Measurements from ENCODE around the gene SPRTN. TPM values are rescaled to one million over a fixed set of nuclear protein-coding genes. Genes with fewer than 3 reads are reported as not detected.

Gene SPRTN
- total and polyA plus RNA-seq, 2 donors (not counting 1 experiment from before 2014, with no cell fraction given), result 3.5 to 13.4 TPM

- peaks cover 72% of the 10 kb centered on the region for H3K4me1 Mint-ChIP-seq
- DNase-seq, result no peak
- POLR2A ChIA-PET, result no interaction called here
- Histone ChIP-seq H3K36me3 (replicated peaks in 1 of 2; ENCODE audit: control extremely low read depth in 1 of 2, control insufficient read depth in 1 of 2, extremely low read depth in 1 of 2, insufficient read depth in 2 of 2, low read length in 1 of 2) (peaks cover 6% of the 10 kb centered on the region in 2 experiments), H2AFZ (ENCODE audit: insufficient read depth, low read depth, low read length, poor library complexity, severe bottlenecking) (no peak overlapping the region), H3K4me1 (ENCODE audit: control insufficient read depth in 2 of 2, insufficient read depth in 2 of 2, low read length in 2 of 2) (peaks cover 46 to 54% of the 10 kb centered on the region in 2 donors), H3K27ac (ENCODE audit: low read length in 2 of 2) (peak overlapping the region in 1 of 2 donors; percentile 37), H3K4me2 (replicated peaks; ENCODE audit: low read depth, low read length, poor library complexity, severe bottlenecking) (peak overlapping the region; percentile 88), H3K9ac (ENCODE audit: low read length) (peak overlapping the region; percentile 45), H3K27me3 (replicated peaks in 1 of 4; ENCODE audit: control extremely low read depth in 1 of 4, control insufficient read depth in 3 of 4, insufficient read depth in 4 of 4, low read length in 3 of 4) (no peaks in the 10 kb centered on the region), H3K4me3 (ENCODE audit: control extremely low read depth in 1 of 5, extremely low read depth in 1 of 5, insufficient read depth in 1 of 5, low read depth in 2 of 5, low read length in 4 of 5) (peak overlapping the region in 1 of 5 experiments; percentile 25), H3K79me2 (ENCODE audit: control insufficient read depth, insufficient read depth, low read length) (peaks cover 71% of the 10 kb centered on the region), H3K9me3 (ENCODE audit: control extremely low read depth in 1 of 3, control insufficient read depth in 2 of 3, insufficient read depth in 1 of 3, low read length in 2 of 3) (peaks cover 0 to 10% (median 0%) of the 10 kb centered on the region in 3 donors), H4K20me1 (ENCODE audit: control insufficient read depth, insufficient read depth, low read length, poor library complexity, severe bottlenecking) (peaks cover 40% of the 10 kb centered on the region)
- WGBS (ENCODE audit: insufficient coverage), result no CpG with 5 or more reads among the region's 6 CpGs
- peak overlapping the region; percentile 51 for H3K4me3 Mint-ChIP-seq
- intact Hi-C loops (cut with micrococcal nuclease), result no loop called here
- TF ChIP-seq CTCF (IDR thresholded peaks at IDR 0.05), result no peak
- no peak for TF ChIP-seq EZH2 (IDR thresholded peaks at IDR 0.05; ENCODE audit: borderline replicate concordance, insufficient read depth, low read depth, low read length, poor library complexity, severe bottlenecking)
- H3K27ac Mint-ChIP-seq, result no peak overlapping the region
- H3K9me3 Mint-ChIP-seq (ENCODE audit: insufficient read depth), result no peaks in the 10 kb centered on the region
- ATAC-seq (ENCODE audit: low read depth), result no peak
- CTCF ChIA-PET, result interaction anchor here (1.4 kb wide), 1 partner anchor 268 kb away, joined by 3 read pairs; no protein-coding TSS in a partner anchor
- peaks cover 3% of the 10 kb centered on the region for H3K27me3 Mint-ChIP-seq
These were observed 3.1 kb upstream of the SPRTN start for GRCh38 chr1:231334952-231335351.

GRCh38 chr1:231335663-231336602 is 2.2 kb upstream of the SPRTN start:
- H3K4me2 ChIP-seq (replicated peaks; ENCODE audit: low read depth, low read length, poor library complexity, severe bottlenecking), result peak overlapping the region; percentile 88
- H3K27ac Mint-ChIP-seq, result peak overlapping the region; percentile 15
- peaks cover 32% of the 10 kb centered on the region for H4K20me1 ChIP-seq (ENCODE audit: control insufficient read depth, insufficient read depth, low read length, poor library complexity, severe bottlenecking)
- no peak overlapping the region for H3K27ac ChIP-seq (ENCODE audit: low read length in 2 of 2)
- peak overlapping the region; percentile 2 to 96 (median 92) for H3K4me3 ChIP-seq (ENCODE audit: control extremely low read depth in 1 of 5, extremely low read depth in 1 of 5, insufficient read depth in 1 of 5, low read depth in 2 of 5, low read length in 4 of 5)
- CTCF ChIA-PET, result interaction anchor here (0.9 to 1.2 kb wide), 2 partner anchors 20 to 21 kb away, joined by 3 read pairs; no protein-coding TSS in a partner anchor
- no peaks in the 10 kb centered on the region for H3K27me3 ChIP-seq (replicated peaks in 1 of 4; ENCODE audit: control extremely low read depth in 1 of 4, control insufficient read depth in 3 of 4, insufficient read depth in 4 of 4, low read length in 3 of 4)
- H3K27me3 Mint-ChIP-seq, result peaks cover 3% of the 10 kb centered on the region
- H3K9me3 Mint-ChIP-seq (ENCODE audit: insufficient read depth), result no peaks in the 10 kb centered on the region
- H3K36me3 ChIP-seq (replicated peaks in 1 of 2; ENCODE audit: control extremely low read depth in 1 of 2, control insufficient read depth in 1 of 2, extremely low read depth in 1 of 2, insufficient read depth in 2 of 2, low read length in 1 of 2), result peaks cover 6% of the 10 kb centered on the region in 2 experiments
- intact Hi-C loops (cut with micrococcal nuclease), result no loop called here
- H3K4me3 Mint-ChIP-seq, result peak overlapping the region; percentile 99
- peaks cover 46 to 54% of the 10 kb centered on the region in 2 donors for H3K4me1 ChIP-seq (ENCODE audit: control insufficient read depth in 2 of 2, insufficient read depth in 2 of 2, low read length in 2 of 2)
- ATAC-seq (ENCODE audit: low read depth) (no peak), DNase-seq (peak; percentile 11)
- POLR2A ChIA-PET, result no interaction called here
- WGBS (ENCODE audit: insufficient coverage), result 89% methylated on average over 16 of the region's 21 CpGs
- H2AFZ ChIP-seq (ENCODE audit: insufficient read depth, low read depth, low read length, poor library complexity, severe bottlenecking), result no peak overlapping the region
- peak overlapping the region; percentile 99 for H3K9ac ChIP-seq (ENCODE audit: low read length)
- TF ChIP-seq EZH2 (IDR thresholded peaks at IDR 0.05; ENCODE audit: borderline replicate concordance, insufficient read depth, low read depth, low read length, poor library complexity, severe bottlenecking) (no peak), CTCF (IDR thresholded peaks at IDR 0.05) (no peak)
- peaks cover 0 to 10% (median 0%) of the 10 kb centered on the region in 3 donors for H3K9me3 ChIP-seq (ENCODE audit: control extremely low read depth in 1 of 3, control insufficient read depth in 2 of 3, insufficient read depth in 1 of 3, low read length in 2 of 3)
- peaks cover 79% of the 10 kb centered on the region for H3K79me2 ChIP-seq (ENCODE audit: control insufficient read depth, insufficient read depth, low read length)
- H3K4me1 Mint-ChIP-seq, result peaks cover 68% of the 10 kb centered on the region
